ENCODE data around the gene PHF2.

Gene PHF2

GRCh38 chr9:93569621-93570174 lies 6.7 kb upstream of the PHF2 start:
- peak; percentile 29 for DNase-seq

GRCh38 chr9:93572221-93572620 lies 4.2 kb upstream of the PHF2 start:
- no peak for DNase-seq

DNA sequence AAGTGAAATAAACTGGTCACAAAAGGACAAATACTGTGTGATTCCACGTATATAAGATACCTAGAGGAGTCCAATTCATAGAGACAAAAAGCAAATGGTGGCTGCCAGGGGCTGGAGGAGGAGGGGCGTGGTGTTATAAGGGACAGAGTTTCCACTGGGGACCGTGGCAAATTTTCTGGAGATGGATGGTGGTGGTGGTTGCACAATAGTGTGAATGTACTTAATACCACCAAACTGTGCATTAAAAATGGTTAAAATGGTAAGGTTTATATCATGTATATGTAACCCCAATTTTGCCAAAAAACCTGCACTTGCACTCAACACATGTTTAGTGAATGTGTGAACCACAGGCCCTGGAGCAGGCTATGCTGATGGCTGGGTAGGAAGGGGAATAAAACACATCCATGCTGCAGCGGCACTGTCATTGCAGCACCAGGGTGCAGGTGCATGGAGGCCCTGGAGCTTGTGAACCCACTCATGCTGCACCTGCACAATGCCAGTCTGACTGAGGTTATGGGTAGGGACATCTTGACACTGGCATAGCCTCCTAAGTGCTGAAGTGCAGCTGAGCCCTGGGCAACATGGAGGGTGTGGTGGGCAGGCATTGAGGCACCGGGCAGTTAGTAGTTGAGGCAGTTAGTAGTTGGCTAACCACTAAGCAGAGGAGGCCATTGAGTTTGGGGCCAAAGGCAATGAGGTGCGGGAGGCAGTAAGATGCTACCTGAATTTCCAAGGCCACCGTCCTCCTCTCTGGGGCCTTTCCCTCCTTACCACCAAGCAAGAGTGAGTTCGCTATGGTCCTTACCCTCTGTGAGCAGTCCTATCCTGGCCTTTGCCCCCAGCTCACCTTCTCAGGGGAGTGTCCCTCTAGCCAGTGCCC lies 3.5 kb upstream of the PHF2 start:
- no peak for DNase-seq

DNA sequence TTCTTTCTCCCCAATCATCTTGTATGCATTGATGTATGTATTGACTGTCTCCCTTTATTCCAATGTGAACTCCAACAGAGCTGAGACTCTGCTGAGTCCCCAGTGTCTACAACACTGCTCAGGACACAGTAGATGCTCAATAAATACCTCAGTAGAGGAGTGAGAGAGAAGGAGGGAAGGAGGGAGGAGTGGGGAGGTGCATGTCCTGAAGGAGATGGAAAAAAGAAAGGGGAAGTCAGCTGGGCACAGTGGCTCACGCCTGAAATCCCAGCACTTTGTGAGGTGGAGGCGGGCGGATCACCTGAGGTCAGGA lies 2.9 kb upstream of the PHF2 start:
- DNase-seq = no peak

- no peak for DNase-seq
These were observed 2.1 kb upstream of the PHF2 start for GRCh38 chr9:93574091-93574899.

- no peak for DNase-seq
These were observed 1.2 kb upstream of the PHF2 start for GRCh38 chr9:93574900-93575795.

DNA sequence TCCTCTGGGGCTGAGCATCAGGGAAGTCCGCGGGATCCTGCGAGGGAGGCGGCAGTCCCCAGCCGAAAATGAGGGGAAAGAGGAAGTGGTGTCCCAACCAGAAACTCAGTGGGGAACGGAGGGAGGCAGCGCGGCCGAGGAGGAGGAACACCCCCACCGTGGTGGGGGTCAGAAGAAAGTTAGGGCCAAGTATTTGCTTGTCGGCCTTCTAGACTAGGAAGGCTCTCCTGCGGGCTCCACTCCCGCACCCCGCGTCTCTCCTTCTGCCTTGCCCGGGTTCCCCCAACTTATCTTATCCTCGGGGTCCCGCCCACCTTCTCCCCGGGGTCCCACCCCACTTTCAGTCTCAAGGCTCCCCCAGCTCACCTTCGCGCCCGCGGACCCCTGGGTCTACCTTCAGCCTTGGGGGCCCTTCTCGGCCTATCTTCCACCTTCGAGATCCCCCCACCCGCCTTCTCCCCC lies 557 bp upstream of the PHF2 start:
- DNase-seq = peak; percentile 86

GRCh38 chr9:93577078-93577974 lies 942 bp downstream of the PHF2 start:
- peak; percentile 43 for DNase-seq

DNA sequence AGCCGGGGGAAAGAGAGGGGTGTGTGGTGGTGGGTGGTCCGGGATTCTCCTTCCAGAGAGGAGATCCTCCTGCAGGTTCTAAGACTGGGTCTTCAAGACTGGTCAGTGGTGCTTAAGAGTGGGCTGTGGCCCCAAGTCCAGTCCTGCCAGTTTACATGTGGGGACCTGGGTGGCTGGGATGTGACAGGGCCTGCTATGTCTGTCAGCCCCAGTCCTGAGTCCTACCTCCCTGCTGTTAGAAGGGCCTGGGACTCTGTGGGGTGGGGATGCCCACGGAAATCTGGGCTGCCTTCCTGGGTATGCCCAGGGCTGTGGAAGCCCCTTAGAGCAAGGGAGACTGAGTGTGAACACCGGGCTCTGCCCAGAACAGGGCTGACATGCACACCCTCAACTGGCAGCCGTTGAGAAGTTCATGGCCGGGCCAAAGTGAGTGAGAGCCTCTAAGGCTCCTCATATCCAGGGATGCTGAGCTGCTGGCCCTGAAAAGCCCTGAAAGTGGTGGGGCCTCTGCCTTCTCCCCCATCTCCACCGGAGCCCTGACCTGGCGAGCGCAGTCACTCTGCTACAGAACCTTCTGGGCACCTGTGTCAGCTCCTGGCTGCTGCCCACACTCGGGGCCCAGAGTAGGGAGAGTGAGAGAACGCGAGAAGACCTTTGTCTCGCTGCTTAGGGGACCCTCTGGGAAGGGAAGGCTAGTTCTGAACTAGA lies 1.7 kb downstream of the PHF2 start:
- peak; percentile 41 for DNase-seq

DNA sequence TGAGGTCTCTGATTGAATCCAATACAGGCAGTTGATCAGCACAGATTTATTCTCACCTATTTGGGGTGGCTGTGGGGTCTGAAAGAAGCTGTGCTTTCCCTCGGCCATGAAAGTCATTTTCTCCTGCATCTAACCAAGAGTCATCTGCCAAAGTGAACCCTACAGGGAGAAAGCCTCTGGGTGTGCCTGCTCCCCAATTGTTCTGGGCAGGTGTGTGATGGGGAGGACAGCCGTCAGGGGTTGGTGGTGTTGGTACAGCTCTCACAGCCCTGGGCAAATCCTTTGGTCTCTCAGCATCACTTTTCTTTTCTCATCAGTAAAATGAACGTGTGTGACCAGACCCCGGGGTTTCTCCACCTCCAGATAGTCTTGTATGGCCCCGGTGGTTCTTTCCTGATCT lies 2.5 kb downstream of the PHF2 start:
- no peak for DNase-seq

DNA sequence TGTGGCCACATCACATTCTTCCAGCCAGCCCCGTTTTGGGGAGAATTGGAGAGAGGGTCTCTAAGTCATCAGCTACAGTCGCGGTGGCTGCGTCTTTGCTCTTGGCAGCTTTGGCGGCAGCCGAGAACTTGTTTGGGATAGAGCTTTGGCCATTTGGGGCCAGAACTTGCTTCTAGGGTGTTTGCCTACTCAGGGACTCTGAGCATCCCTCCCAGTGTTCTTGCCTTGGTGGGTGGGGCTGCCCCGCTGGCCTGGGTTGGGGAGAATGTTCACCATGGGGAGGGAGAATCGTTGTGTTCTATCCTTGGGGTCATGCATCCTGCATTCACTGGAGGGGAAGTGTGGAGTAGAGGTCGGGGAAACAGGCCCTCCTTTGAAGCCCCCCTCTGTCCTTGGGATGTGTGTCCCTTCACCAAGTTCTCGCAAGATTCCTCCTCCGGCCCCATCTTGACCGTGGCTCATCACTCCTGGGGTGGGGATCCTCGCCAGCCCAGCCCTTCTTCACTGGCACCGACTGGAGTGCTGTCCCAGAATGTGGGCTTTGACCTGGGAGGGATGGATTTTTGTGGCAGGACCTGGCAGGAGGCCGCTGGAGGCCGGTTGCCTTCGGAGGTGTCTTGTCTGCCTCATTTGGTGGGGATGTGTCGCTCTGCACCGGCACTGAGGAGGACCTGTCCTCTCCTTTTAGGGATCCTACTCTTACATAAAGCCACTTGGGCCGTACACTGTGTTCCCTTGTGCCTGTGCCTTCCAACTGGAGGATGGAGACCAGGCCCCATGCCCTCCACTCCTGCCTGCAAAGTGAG lies 3.5 kb downstream of the PHF2 start:
- DNase-seq = no peak

GRCh38 chr9:93580654-93581380 lies 4.4 kb downstream of the PHF2 start:
- no peak for DNase-seq

DNA sequence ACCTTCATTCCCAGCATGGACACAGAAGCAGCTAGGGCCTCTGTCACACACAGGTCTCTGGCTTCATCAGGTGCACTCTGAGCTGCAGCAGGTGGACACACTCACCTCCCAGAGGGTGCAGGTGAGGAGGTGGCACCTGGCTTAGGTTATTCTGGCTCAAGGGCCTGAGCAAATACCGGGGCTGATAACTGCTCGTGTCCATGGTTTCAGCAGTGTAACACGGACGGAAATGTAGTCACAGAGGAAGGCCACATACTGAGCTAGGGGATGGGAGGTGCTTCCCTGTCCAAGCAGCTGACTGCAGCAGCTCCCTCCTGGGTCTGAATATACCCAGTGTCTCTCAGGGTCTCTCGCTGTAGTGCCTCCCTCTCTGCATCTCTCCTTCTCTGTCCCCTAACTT lies 5.7 kb downstream of the PHF2 start:
- no peak for DNase-seq

GRCh38 chr9:93582550-93582949 lies 6.2 kb downstream of the PHF2 start:
- no peak for DNase-seq

GRCh38 chr9:93585259-93585658 lies 8.9 kb downstream of the PHF2 start:
- DNase-seq = no peak

DNA sequence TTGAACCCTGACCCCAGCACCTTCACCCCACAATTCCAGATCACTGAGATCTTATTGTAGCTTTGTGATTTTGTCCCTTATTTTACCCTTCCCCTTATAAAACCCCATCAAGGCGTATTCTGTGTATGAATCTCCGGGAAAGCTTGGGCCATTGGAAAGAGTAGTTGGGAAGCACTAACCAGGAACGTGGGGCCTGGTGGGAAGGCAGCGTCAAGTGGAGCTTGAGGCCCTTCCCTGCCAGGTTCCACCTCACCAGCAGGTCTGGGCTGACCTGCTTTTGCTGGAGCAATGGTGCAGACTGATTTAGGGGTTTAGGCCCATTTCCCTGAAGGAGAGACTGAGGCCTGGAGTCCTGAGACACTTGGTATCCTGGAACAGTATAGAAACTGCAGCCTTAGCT lies 9.3 kb downstream of the PHF2 start:
- no peak for DNase-seq

DNA sequence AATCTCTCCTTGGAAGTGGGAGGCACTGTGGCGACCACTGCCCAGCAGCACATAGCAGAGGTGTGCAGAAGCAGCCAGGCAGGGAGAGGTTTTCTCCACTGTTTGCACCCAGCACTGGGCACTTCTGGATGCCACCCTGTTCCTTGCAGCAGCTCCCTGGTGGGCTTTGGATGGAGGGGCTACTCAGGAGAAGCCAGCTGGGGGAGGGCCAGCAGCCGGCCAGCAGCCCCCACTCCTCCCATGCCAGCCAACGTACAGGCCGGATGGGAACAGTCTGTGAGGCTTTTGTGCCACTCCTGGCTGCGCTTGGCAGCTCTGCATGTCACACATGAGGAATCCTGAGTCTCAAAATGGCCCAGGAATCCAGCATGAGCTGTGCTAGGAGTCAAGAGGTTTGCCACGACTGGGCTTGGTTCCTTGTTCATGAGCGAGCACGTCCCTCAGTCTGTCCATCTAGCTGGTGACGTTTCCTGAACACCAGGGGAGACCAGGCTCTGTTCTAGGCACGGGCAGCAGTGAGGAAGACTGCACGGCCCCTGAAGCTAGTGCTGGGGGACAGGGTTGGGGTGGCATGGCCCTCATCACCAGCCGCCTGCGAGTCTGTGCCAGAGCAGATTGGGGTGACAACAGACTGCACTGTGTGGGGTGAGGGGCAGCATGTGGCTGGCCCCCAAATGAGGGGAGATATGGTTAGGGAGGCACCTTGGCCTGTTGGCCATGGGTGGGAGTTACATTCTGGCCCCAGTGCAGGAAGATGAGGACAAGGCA lies 10.1 kb downstream of the PHF2 start:
- no peak for DNase-seq

DNA sequence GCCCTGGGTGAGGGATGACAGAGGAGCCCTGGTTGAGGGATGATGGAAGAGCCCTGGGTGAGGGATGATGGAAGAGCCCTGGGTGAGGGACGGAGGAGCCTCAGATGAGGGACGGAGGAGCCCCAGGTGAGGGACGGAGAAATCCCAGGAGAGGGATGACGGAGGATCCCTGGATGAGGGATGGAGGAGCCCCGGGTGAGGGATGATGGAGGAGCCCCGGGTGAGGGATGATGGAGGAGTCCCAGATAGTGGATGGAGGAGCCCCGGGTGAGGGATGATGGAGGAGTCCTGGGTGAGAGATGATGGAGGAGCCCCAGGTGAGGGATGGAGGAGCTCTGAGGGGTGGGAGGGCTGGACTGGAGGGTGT lies 10.9 kb downstream of the PHF2 start:
- DNase-seq = no peak

Data from hematopoietic multipotent progenitor cell treated with erythropoietin and hydrocortisone succinate and interleukin-3 and kit ligand, for 6 days (in vitro differentiated cells).